Neural crest cell (in vitro differentiated cells): Measurements from ENCODE around the gene OCA2. TPM values are rescaled to one million over a fixed set of nuclear protein-coding genes. Genes with fewer than 3 reads are reported as not detected.

Source experiments
- DNase-seq: peaks from one replicate; pipeline ENCODE4 v3.0.0; 2021; ENCODE audit warnings: low read depth, mixed read lengths, low spot score
- H3K27ac Mint-ChIP-seq: one replicate; pipeline ENCODE4 v1.8.0; 2021; ENCODE audit warnings: mild to moderate bottlenecking, mixed read lengths; ENCODE audit not compliant: unreplicated experiment
- H3K27me3 Mint-ChIP-seq: 2 replicates; pipeline ENCODE4 v1.8.0; 2021; ENCODE audit warnings: low read depth, mild to moderate bottlenecking, mixed read lengths
- H3K36me3 Mint-ChIP-seq: 2 replicates; pipeline ENCODE4 v1.8.0; 2021; ENCODE audit warnings: low read depth, mild to moderate bottlenecking, mixed read lengths
- H3K4me1 Mint-ChIP-seq: 2 replicates; pipeline ENCODE4 v1.8.0; 2021; ENCODE audit warnings: mixed read lengths
- H3K4me3 Mint-ChIP-seq: one replicate; pipeline ENCODE4 v1.8.0; 2021; ENCODE audit warnings: mild to moderate bottlenecking, mixed read lengths
- H3K9me3 Mint-ChIP-seq: 2 replicates; pipeline ENCODE4 v1.8.0; 2021; ENCODE audit warnings: mixed read lengths
- CTCF ChIP-seq: fragments of 200-600 bp; sonication (generic); conservative IDR thresholded peaks from 2 replicates; pipeline ENCODE4 v1.5.0; 2021; ENCODE audit warnings: antibody characterized with exemption, mild to moderate bottlenecking
- total RNA-seq: library from RNA; stranded (reverse); gene quantifications from 2 replicates; pipeline ENCODE4 v1.2.1, GENCODE V29; 2021

The OCA2 gene
- total RNA-seq, 1 donor from 2014 or later = 0.19 TPM

GRCh38 chr15:27707257-27707656, 391.9 kb downstream of the OCA2 start:
- DNase-seq = no peak
- Mint-ChIP-seq H3K36me3 (no peaks in the 10 kb centered on the region), H3K9me3 (peaks cover 6% of the 10 kb centered on the region), H3K4me3 (no peak overlapping the region), H3K27ac (no peak overlapping the region), H3K4me1 (peaks cover 4% of the 10 kb centered on the region), H3K27me3 (no peaks in the 10 kb centered on the region)
- no peak for TF ChIP-seq CTCF

GRCh38 chr15:27706300-27706699, 392.8 kb downstream of the OCA2 start:
- no peak for TF ChIP-seq CTCF
- no peaks in the 10 kb centered on the region for H3K36me3 Mint-ChIP-seq
- no peak overlapping the region for H3K4me3 Mint-ChIP-seq
- H3K27ac Mint-ChIP-seq = no peak overlapping the region
- H3K27me3 Mint-ChIP-seq = no peaks in the 10 kb centered on the region
- peaks cover 6% of the 10 kb centered on the region for H3K9me3 Mint-ChIP-seq
- H3K4me1 Mint-ChIP-seq = peaks cover 4% of the 10 kb centered on the region
- no peak for DNase-seq

GRCh38 chr15:27705056-27705455, 394.1 kb downstream of the OCA2 start:
- Mint-ChIP-seq H3K9me3 (peaks cover 6% of the 10 kb centered on the region), H3K27me3 (no peaks in the 10 kb centered on the region), H3K27ac (no peak overlapping the region), H3K4me3 (no peak overlapping the region), H3K4me1 (peaks cover 4% of the 10 kb centered on the region), H3K36me3 (no peaks in the 10 kb centered on the region)
- no peak for TF ChIP-seq CTCF
- no peak for DNase-seq

Other genes with a start within 250 kb of the OCA2 start
- 83.6 and 87.7 TPM in 2 replicates for gene HERC2, start 222.9 kb upstream of the OCA2 start, total RNA-seq